Body of pancreas (tissue), 4 donors: ENCODE measurements around the gene ASNS. TPM values are rescaled to one million over a fixed set of nuclear protein-coding genes. Genes with fewer than 3 reads are reported as not detected.
A peak's percentile ranks its signal among the peaks of the same experiment; 100 is the strongest.

Experiments
- ATAC-seq: fragments of 150-250 bp; one replicate; pipeline ENCODE4 v1.9.1; 2016
- DNase-seq, 4 donors: peaks; one replicate each; pipeline ENCODE4 v3.0.0-alpha.2; 2019
- H3K27ac ChIP-seq, 4 donors: fragments of 200-600 bp; sonication (generic); 1 replicate in 3 of 4; 2 replicates in 1 of 4; pipeline versions ENCODE4 v1.5.1 to v1.6.1; 2016 to 2019; ENCODE audit warnings: mild to moderate bottlenecking in 1 of 4, mixed read lengths in 1 of 4, moderate library complexity in 1 of 4
- H3K27me3 ChIP-seq, 2 donors: fragments of 200-600 bp; sonication (generic); one replicate each; pipeline ENCODE4 v1.6.0; 2016; ENCODE audit warnings: mild to moderate bottlenecking in 1 of 2
- H3K36me3 ChIP-seq, 2 donors: fragments of 200-600 bp; sonication (generic); replicated peaks in 1 of 2; 2 replicates each; pipeline ENCODE4 v1.5.1; 2016; ENCODE audit warnings: low read depth in 2 of 2; ENCODE audit not compliant: insufficient read depth in 1 of 2
- H3K4me1 ChIP-seq: fragments of 200-600 bp; sonication (generic); one replicate; pipeline ENCODE4 v1.6.0; 2016
- H3K4me3 ChIP-seq, 2 donors: fragments of 200-600 bp; sonication (generic); 1 replicate in 1 of 2; 2 replicates in 1 of 2; pipeline ENCODE4 v1.5.1; 2016 to 2019
- H3K9me3 ChIP-seq, 3 donors: fragments of 200-600 bp; sonication (generic); 1 replicate in 2 of 3; 2 replicates in 1 of 3; pipeline ENCODE4 v1.5.1; 2016
- CTCF ChIP-seq, 7 experiments: fragments of 450-650 bp in 4 of 7; fragments of 200-600 bp in 3 of 7; sonication (generic) in 3 of 7; IDR thresholded peaks; one replicate each; pipeline ENCODE4 v1.5.1; 2016 to 2019; ENCODE audit warnings: antibody characterized with exemption in 7 of 7
- POLR2A ChIP-seq, 3 donors: fragments of 450-650 bp; IDR thresholded peaks; one replicate each; pipeline ENCODE4 v1.6.1; 2016; ENCODE audit warnings: antibody characterized with exemption in 3 of 3, mild to moderate bottlenecking in 2 of 3
- WGBS, 2 donors: methylation state at CpG; one replicate each; pipeline ENCODE4 v1.1.5; 2017; 5-methylcytosine and 5-hydroxymethylcytosine counted together
- intact Hi-C: fragments of 100-400 bp; cut with DNase I; formaldehyde crosslinking; loops from one replicate; pipeline ENCODE4 v1.15.1; 2023
- total RNA-seq, 2 donors: library from RNA; depleted of rRNA; stranded (reverse); fragments of >200 nt; gene quantifications; one replicate each; pipeline ENCODE4 v1.1.0, GENCODE V29; 2016

ASNS gene
- total RNA-seq, 2 donors from 2014 or later, result 14.0 to 23.4 TPM

- no peak for DNase-seq
- intact Hi-C loops, result no loop called here
- Histone ChIP-seq H3K27me3 (no peaks in the 10 kb centered on the region), H3K4me3 (no peak overlapping the region), H3K4me1 (peaks cover 12% of the 10 kb centered on the region), H3K27ac (no peak overlapping the region), H3K9me3 (no peaks in the 10 kb centered on the region), H3K36me3 (no peaks in the 10 kb centered on the region)
- no peak for ATAC-seq
- 79 to 80% methylated on average over 3 of the region's 3 CpGs for WGBS, 2 donors
- no peak for TF ChIP-seq CTCF (IDR thresholded peaks at IDR 0.05)
- TF ChIP-seq POLR2A (IDR thresholded peaks at IDR 0.05), result no peak
These were observed 1.4 kb upstream of the ASNS start for GRCh38 chr7:97873606-97874005.

GRCh38 chr7:97871659-97872024, 566 bp downstream of the ASNS start:
- TF ChIP-seq POLR2A (IDR thresholded peaks at IDR 0.05) (no peak), CTCF (IDR thresholded peaks at IDR 0.05) (no peak)
- ATAC-seq (peak; percentile 15), DNase-seq (peak in 1 of 4 donors; percentile 22)
- H3K4me3 ChIP-seq, result peak overlapping the region; percentile 37 to 73
- peaks cover 12% of the 10 kb centered on the region for H3K4me1 ChIP-seq
- 1 to 7% methylated on average over 5 to 21 of the region's 21 CpGs for WGBS, 2 donors
- intact Hi-C loops, result no loop called here
- no peaks in the 10 kb centered on the region for H3K36me3 ChIP-seq
- H3K27me3 ChIP-seq, result no peaks in the 10 kb centered on the region
- peak overlapping the region; percentile 55 to 88 (median 76) for H3K27ac ChIP-seq
- no peaks in the 10 kb centered on the region for H3K9me3 ChIP-seq

- H3K27me3 ChIP-seq, result no peaks in the 10 kb centered on the region
These were observed 3.4 kb downstream of the ASNS start for GRCh38 chr7:97868788-97869187.

GRCh38 chr7:97868314-97868713, 3.9 kb downstream of the ASNS start:
- ATAC-seq (no peak), DNase-seq (no peak)
- no peaks in the 10 kb centered on the region for H3K27me3 ChIP-seq
- H3K36me3 ChIP-seq, result no peaks in the 10 kb centered on the region
- TF ChIP-seq POLR2A (IDR thresholded peaks at IDR 0.05), result no peak
- TF ChIP-seq CTCF (IDR thresholded peaks at IDR 0.05), result no peak
- no peaks in the 10 kb centered on the region for H3K9me3 ChIP-seq
- no peak overlapping the region for H3K27ac ChIP-seq
- no peak overlapping the region for H3K4me3 ChIP-seq
- peaks cover 16% of the 10 kb centered on the region for H3K4me1 ChIP-seq
- intact Hi-C loops, result no loop called here

More at GRCh38 chr7:97868788-97869187, 3.4 kb downstream of the ASNS start:
- ATAC-seq (no peak), DNase-seq (peak; percentile 9 to 36 (median 26))
- Histone ChIP-seq H3K36me3 (no peaks in the 10 kb centered on the region), H3K27ac (no peak overlapping the region), H3K9me3 (no peaks in the 10 kb centered on the region), H3K4me1 (peaks cover 16% of the 10 kb centered on the region), H3K4me3 (no peak overlapping the region)
- no peak for TF ChIP-seq CTCF (IDR thresholded peaks at IDR 0.05)
- intact Hi-C loops, result no loop called here
- WGBS, 2 donors, result 53 to 61% methylated on average over 10 of the region's 10 CpGs

DNA sequence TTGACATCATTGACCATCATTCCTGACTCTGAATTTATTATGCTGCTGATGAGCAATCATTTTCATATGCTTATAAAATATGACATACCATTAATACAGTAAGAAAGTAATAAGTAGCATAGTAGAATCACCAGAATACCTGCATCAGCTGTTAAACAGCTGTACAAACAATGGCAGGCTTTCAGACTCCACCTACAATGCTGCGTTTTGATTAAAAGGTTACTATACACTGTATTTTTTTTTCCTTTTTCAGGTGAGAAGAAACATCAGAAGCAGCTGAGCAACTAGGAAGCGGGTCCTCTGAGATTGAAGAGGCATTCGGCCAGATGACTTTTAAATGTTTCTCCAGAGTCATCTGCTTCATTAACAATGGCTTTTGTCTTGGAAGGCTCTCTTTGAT, 7.1 kb downstream of the ASNS start:
- TF ChIP-seq POLR2A (IDR thresholded peaks at IDR 0.05) (no peak), CTCF (IDR thresholded peaks at IDR 0.05) (no peak)
- ATAC-seq (peak; percentile 42), DNase-seq (peak in 3 of 4 donors; percentile 28 to 62 (median 45))
- H3K9me3 ChIP-seq, result no peaks in the 10 kb centered on the region
- no peaks in the 10 kb centered on the region for H3K27me3 ChIP-seq
- no peaks in the 10 kb centered on the region for H3K36me3 ChIP-seq
- no peak overlapping the region for H3K4me3 ChIP-seq
- WGBS, 2 donors, result 24 to 27% methylated on average over 3 of the region's 3 CpGs
- H3K27ac ChIP-seq, result peak overlapping the region in 1 of 4 donors; percentile 6
- peaks cover 4% of the 10 kb centered on the region for H3K4me1 ChIP-seq
- intact Hi-C loops, result no loop called here
